Measurements from ENCODE around the gene NWD2.

DNA sequence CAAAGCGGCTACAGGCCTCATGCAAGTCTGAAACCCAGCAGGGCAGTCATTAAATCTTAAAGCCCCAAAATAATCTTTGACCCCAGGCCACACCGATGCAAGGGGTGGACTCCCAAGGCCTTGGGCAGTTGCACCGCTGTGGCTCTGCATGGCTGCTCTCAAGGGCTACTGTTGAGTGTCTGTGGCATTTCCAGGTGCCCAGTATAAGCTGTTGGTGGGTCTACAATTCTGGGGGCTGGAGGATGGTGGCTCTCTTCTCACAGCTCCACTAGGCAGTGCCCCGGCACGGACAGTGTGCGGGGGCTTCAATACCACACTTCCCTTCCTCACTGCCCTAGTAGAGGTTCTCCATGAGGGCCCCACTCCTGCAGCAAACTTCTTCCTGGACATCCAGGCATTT is 60.1 kb downstream of the NWD2 start:
- TF ChIP-seq GATA2 (IDR thresholded peaks at IDR 0.05; ENCODE audit: low read depth, low read length) (no peak), GATA3 (IDR thresholded peaks at IDR 0.05; ENCODE audit: low read depth, low read length) (no peak)

All from SH-SY5Y (cell line).